Breast epithelium (tissue), 3 donors: Measurements from ENCODE around the gene SRGAP2.
"Not testable (repeated sequence)": the region's sequence is repeated elsewhere in the genome, so short reads cannot be mapped to it uniquely, and the experiment has no call there.

Experiments used
- POLR2A ChIP-seq: fragments of 450-650 bp; IDR thresholded peaks from one replicate; pipeline ENCODE4 v1.6.1; 2016; ENCODE audit warnings: antibody characterized with exemption, mild to moderate bottlenecking, moderate library complexity
- POLR2AphosphoS5 ChIP-seq, 3 donors: sonication (generic); formaldehyde crosslinking; IDR thresholded peaks; one replicate each; pipeline ENCODE4 v1.6.1; 2017; ENCODE audit warnings: antibody characterized with exemption in 3 of 3
- TF ChIP-seq, protein P1 (sequence below), 3 donors: fragments of 450-650 bp; IDR thresholded peaks; one replicate each; pipeline ENCODE4 v1.5.1; 2016 to 2017; ENCODE audit warnings: antibody characterized with exemption in 3 of 3, mild to moderate bottlenecking in 3 of 3, moderate library complexity in 3 of 3

DNA sequence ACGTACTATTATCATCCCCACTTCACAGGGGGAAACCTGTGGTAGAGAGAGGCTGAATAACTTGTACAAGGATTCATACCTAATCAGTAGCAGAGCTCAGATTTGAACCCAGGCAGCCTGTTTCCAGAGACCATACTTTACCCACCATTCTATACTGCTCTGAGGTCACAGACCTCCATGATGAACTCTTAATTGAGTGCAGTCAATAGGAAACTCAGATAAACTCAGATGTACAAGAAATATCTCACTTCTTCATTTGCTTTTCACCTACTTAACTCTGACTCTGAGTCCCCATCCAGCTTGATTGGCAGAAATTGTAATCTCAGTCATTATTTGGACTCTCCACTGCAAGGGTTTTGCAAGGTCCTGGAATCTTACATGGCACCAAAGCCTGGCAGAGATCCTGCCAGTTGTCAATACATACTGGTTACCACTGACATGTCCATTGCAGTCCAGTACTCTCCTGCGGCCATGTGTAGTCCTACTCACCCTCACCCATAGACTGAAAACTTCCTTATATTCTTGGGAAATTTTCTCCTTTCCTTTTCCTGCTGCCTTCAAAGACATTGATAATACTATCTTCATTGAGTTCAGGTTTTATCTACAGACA lies 30.1 kb upstream of the SRGAP2 start:
- TF ChIP-seq, protein P1, sequence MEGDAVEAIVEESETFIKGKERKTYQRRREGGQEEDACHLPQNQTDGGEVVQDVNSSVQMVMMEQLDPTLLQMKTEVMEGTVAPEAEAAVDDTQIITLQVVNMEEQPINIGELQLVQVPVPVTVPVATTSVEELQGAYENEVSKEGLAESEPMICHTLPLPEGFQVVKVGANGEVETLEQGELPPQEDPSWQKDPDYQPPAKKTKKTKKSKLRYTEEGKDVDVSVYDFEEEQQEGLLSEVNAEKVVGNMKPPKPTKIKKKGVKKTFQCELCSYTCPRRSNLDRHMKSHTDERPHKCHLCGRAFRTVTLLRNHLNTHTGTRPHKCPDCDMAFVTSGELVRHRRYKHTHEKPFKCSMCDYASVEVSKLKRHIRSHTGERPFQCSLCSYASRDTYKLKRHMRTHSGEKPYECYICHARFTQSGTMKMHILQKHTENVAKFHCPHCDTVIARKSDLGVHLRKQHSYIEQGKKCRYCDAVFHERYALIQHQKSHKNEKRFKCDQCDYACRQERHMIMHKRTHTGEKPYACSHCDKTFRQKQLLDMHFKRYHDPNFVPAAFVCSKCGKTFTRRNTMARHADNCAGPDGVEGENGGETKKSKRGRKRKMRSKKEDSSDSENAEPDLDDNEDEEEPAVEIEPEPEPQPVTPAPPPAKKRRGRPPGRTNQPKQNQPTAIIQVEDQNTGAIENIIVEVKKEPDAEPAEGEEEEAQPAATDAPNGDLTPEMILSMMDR (IDR thresholded peaks at IDR 0.05) = not testable (repeated sequence)
- TF ChIP-seq POLR2AphosphoS5 (IDR thresholded peaks at IDR 0.05); POLR2A: not testable (repeated sequence)
